NCI-H1417 (cell line): ENCODE data around the gene MIA.
"Not testable (repeated sequence)": the region's sequence is repeated elsewhere in the genome, so short reads cannot be mapped to it uniquely, and the experiment has no call there.

ENCODE experiments used
- DNase-seq, 3 experiments: peaks; one replicate each; lab custom pipeline; 2025; lab: John Stamatoyannopoulos, UW

Gene MIA

GRCh38 chr19:40774916-40775631 is at the start of gene MIA:
Gene MIA (plus strand): TSS chr19:40775521. CDS start chr19:40775543, 22 bp downstream.
- DNase-seq: no peak

- DNase-seq: no peak
Measured at GRCh38 chr19:40726279-40726678, 49.0 kb upstream of the MIA start.

GRCh38 chr19:40730065-40730464 is 45.3 kb upstream of the MIA start:
- DNase-seq: not testable (repeated sequence)

GRCh38 chr19:40732304-40732703 is 43.0 kb upstream of the MIA start:
- not testable (repeated sequence) for DNase-seq

- DNase-seq: no peak
Measured at GRCh38 chr19:40733149-40733548, 42.2 kb upstream of the MIA start.

- DNase-seq: no peak
Measured at GRCh38 chr19:40735013-40735771, 40.1 kb upstream of the MIA start.

GRCh38 chr19:40736661-40737060 is 38.7 kb upstream of the MIA start:
- DNase-seq: no peak

GRCh38 chr19:40737102-40737644 is 38.1 kb upstream of the MIA start:
- DNase-seq: no peak

- DNase-seq: no peak
Measured at GRCh38 chr19:40739030-40739839, 36.1 kb upstream of the MIA start.

- no peak for DNase-seq
Measured at GRCh38 chr19:40739871-40740703, 35.2 kb upstream of the MIA start.

- DNase-seq: no peak
Measured at GRCh38 chr19:40740747-40741146, 34.6 kb upstream of the MIA start.

GRCh38 chr19:40741527-40742390 is 33.6 kb upstream of the MIA start:
- no peak for DNase-seq

- DNase-seq: no peak
Measured at GRCh38 chr19:40742477-40742876, 32.8 kb upstream of the MIA start.

GRCh38 chr19:40742886-40743285 is 32.4 kb upstream of the MIA start:
- no peak for DNase-seq

- DNase-seq: no peak
Measured at GRCh38 chr19:40743926-40744325, 31.4 kb upstream of the MIA start.

GRCh38 chr19:40744554-40745401 is 30.5 kb upstream of the MIA start:
- DNase-seq: no peak

GRCh38 chr19:40745402-40745780 is 29.9 kb upstream of the MIA start:
- DNase-seq: no peak

GRCh38 chr19:40747536-40747935 is 27.8 kb upstream of the MIA start:
- DNase-seq: no peak

GRCh38 chr19:40750058-40750873 is 25.1 kb upstream of the MIA start, which contains the start of gene ACTMAP:
Gene ACTMAP (minus strand): TSS chr19:40750477. CDS start chr19:40749803, 674 bp downstream.
- peak; percentile 99 to 100 (median 100) for DNase-seq
